HepG2 (cell line): ENCODE results near the gene HOXA1. TPM values are rescaled to one million over a fixed set of nuclear protein-coding genes. Genes with fewer than 3 reads are reported as not detected.

Experiments used
- ATAC-seq: fragments of 200-7000 bp; cut with Tn5 transposase; 3 replicates; pipeline ENCODE4 v1.9.1; 2020; ENCODE audit warnings: mild to moderate bottlenecking, moderate library complexity
- BruUV-seq: library from RNA; stranded (reverse); fragments of 400-500 nt; replicated peaks from 2 replicates; lab custom pipeline; 2021; lab: Mats Ljungman, UMichigan
- CTCF ChIA-PET: fragments of 300-600 bp; formaldehyde crosslinking; extraction: SDS; loops from one replicate; lab custom pipeline; 2021; ENCODE audit warnings: low total read pairs, inconsistent platforms, low intra/inter-chr PET ratio; lab: Yijun Ruan, JAX
- POLR2A ChIA-PET: fragments of 350-600 bp; sonication (Branson Sonifier 250); formaldehyde crosslinking; loops from one replicate; lab custom pipeline; 2020; ENCODE audit warnings: antibody characterized with exemption, inconsistent platforms; lab: Yijun Ruan, JAX
- DNase-seq: peaks from one replicate; pipeline ENCODE4 v3.0.0-alpha.2; 2015; ENCODE audit warnings: low spot score
- FAIRE-seq: peaks from 3 replicates; lab custom pipeline; 2011; peaks lifted over from hg19 to GRCh38; lab: Jason Lieb, UNC
- H2AFZ ChIP-seq: one replicate; pipeline ENCODE4 v1.6.1; 2011; ENCODE audit warnings: low read length, inconsistent platforms
- H3K27ac ChIP-seq: fragments of 300-600 bp; 3 replicates; pipeline ENCODE4 v1.8.0; 2011; ENCODE audit warnings: mixed run types, mild to moderate bottlenecking, mixed read lengths, low read length, inconsistent platforms; ENCODE audit not compliant: insufficient read depth; ENCODE audit errors: extremely low read length
- H3K27me3 ChIP-seq, 2 experiments: fragments of 200-600 bp in 1 of 2; 2 replicates in 1 of 2; 3 replicates in 1 of 2; pipeline versions ENCODE4 v1.6.0 to v1.8.0; 2011; ENCODE audit warnings: low read length in 2 of 2, mild to moderate bottlenecking in 2 of 2, moderate library complexity in 2 of 2, inconsistent platforms in 1 of 2; ENCODE audit not compliant: insufficient read depth in 2 of 2, control insufficient read depth in 1 of 2
- H3K36me3 ChIP-seq, 2 experiments: fragments of 200-600 bp in 1 of 2; replicated peaks in 1 of 2; 2 replicates in 1 of 2; 3 replicates in 1 of 2; pipeline versions ENCODE4 v1.5.1 to v1.8.0; 2011; ENCODE audit warnings: low read length in 2 of 2, inconsistent platforms in 1 of 2; ENCODE audit not compliant: insufficient read depth in 2 of 2, control insufficient read depth in 1 of 2
- H3K4me1 ChIP-seq: 2 replicates; pipeline ENCODE4 v1.5.1; 2012; ENCODE audit warnings: low read length, inconsistent platforms; ENCODE audit not compliant: insufficient read depth
- H3K4me2 ChIP-seq: 2 replicates; pipeline ENCODE4 v1.6.0; 2011; ENCODE audit warnings: low read depth, low read length, inconsistent platforms
- H3K4me3 ChIP-seq, 3 experiments: fragments of 200-600 bp in 1 of 3; sonication (generic), shearing (Covaris generic) in 1 of 3; replicated peaks in 1 of 3; 2 replicates each; pipeline ENCODE4 v1.5.1; 2011 to 2016; ENCODE audit warnings: low read length in 3 of 3, inconsistent platforms in 2 of 3, low read depth in 2 of 3, mild to moderate bottlenecking in 2 of 3, control low read depth in 1 of 3, mixed read lengths in 1 of 3; ENCODE audit not compliant: insufficient read depth in 1 of 3
- H3K79me2 ChIP-seq: one replicate; pipeline ENCODE4 v1.6.1; 2011; ENCODE audit warnings: low read length, inconsistent platforms; ENCODE audit not compliant: insufficient read depth
- H3K9ac ChIP-seq: 2 replicates; pipeline ENCODE4 v1.6.0; 2011; ENCODE audit warnings: mild to moderate bottlenecking, low read depth, low read length, inconsistent platforms; ENCODE audit not compliant: insufficient read depth
- H3K9me3 ChIP-seq: 2 replicates; pipeline ENCODE4 v1.5.1; 2012; ENCODE audit warnings: mild to moderate bottlenecking, low read length
- H4K20me1 ChIP-seq: 2 replicates; pipeline ENCODE4 v1.6.0; 2011; ENCODE audit warnings: inconsistent platforms, mild to moderate bottlenecking, low read length, moderate library complexity; ENCODE audit not compliant: insufficient read depth
- FOXP1 ChIP-seq, 2 experiments: fragments of 450-650 bp in 1 of 2; IDR thresholded peaks; 2 replicates each; pipeline ENCODE4 v1.6.1; 2017 to 2018; ENCODE audit warnings: antibody characterized with exemption in 1 of 2
- HDAC1 ChIP-seq: sonication (generic); formaldehyde crosslinking; IDR thresholded peaks from 2 replicates; pipeline ENCODE4 v1.5.1; 2020; ENCODE audit warnings: mild to moderate bottlenecking, missing genetic modification reagents
- IRF1 ChIP-seq: sonication (generic); formaldehyde crosslinking; IDR thresholded peaks from 2 replicates; pipeline ENCODE4 v1.4.0; 2020; ENCODE audit warnings: low read depth, mild to moderate bottlenecking, missing genetic modification reagents
- SP1 ChIP-seq, 2 experiments: fragments of 450-650 bp in 1 of 2; sonication (generic) in 1 of 2; formaldehyde crosslinking in 1 of 2; IDR thresholded peaks; 2 replicates each; pipeline versions ENCODE4 v1.4.0 to v1.6.1; 2016 to 2020; ENCODE audit warnings: missing genetic modification reagents in 1 of 2
- SPEN ChIP-seq: sonication (generic); formaldehyde crosslinking; IDR thresholded peaks from 2 replicates; pipeline ENCODE4 v1.5.1; 2020; ENCODE audit warnings: low read depth, mild to moderate bottlenecking, missing genetic modification reagents
- ZBTB20 ChIP-seq: sonication (generic); formaldehyde crosslinking; IDR thresholded peaks from 2 replicates; pipeline ENCODE4 v1.8.1; 2023; ENCODE audit warnings: missing genetic modification reagents, low read depth, mild to moderate bottlenecking, borderline replicate concordance
- ZNF142 ChIP-seq: sonication (generic); formaldehyde crosslinking; IDR thresholded peaks from 2 replicates; pipeline ENCODE4 v1.4.0; 2020; ENCODE audit warnings: missing genetic modification reagents
- ZNF350 ChIP-seq: sonication (generic); formaldehyde crosslinking; IDR thresholded peaks from 2 replicates; pipeline ENCODE4 v1.4.0; 2020; ENCODE audit warnings: mild to moderate bottlenecking, low read depth, missing genetic modification reagents, borderline replicate concordance
- ZNF777 ChIP-seq: sonication (generic); formaldehyde crosslinking; IDR thresholded peaks from 2 replicates; pipeline ENCODE4 v1.4.0; 2020; ENCODE audit warnings: missing genetic modification reagents
- WGBS: methylation state at CpG from one replicate; pipeline ENCODE4 v1.1.6; 2017; ENCODE audit warnings: low lambda C conversion rate; 5-methylcytosine and 5-hydroxymethylcytosine counted together
- in situ Hi-C: cut with HindIII; loops from 2 replicates; pipeline ENCODE4 v1.10.0; 2017; ENCODE audit warnings: low pct_unique_long_range_greater_than_20kb; ENCODE audit not compliant: extremely low pct_ligation_motif_present
- intact Hi-C: fragments of 100-400 bp; cut with micrococcal nuclease; formaldehyde crosslinking; loops from one replicate; pipeline ENCODE4 v1.10.0; 2022; ENCODE audit not compliant: unreplicated experiment
- polyA plus RNA-seq, 8 experiments: library from polyadenylated mRNA; depleted of rRNA in 3 of 8; stranded (reverse) in 7 of 8; unstranded in 1 of 8; fragments of >200 nt; fragmentation: Illumina TruSeq in 4 of 8; extraction: Trizol in 4 of 8; gene quantifications; 2 replicates each; pipeline versions ENCODE4 v1.2.1 to v1.2.3, GENCODE V29; 2011 to 2016; ENCODE audit warnings: low read depth in 4 of 8, missing spikeins in 1 of 8, mixed read lengths in 1 of 8; ENCODE audit not compliant: insufficient read depth in 1 of 8
- total RNA-seq, 5 experiments: library from RNA; depleted of rRNA; stranded (reverse); fragments of >200 nt; fragmentation: Illumina TruSeq; extraction: Trizol; gene quantifications; 2 replicates each; pipeline ENCODE4 v1.2.3, GENCODE V29; 2016; ENCODE audit warnings: low read depth in 1 of 5
- TF ChIP-seq, protein P1 (sequence below): sonication (generic); formaldehyde crosslinking; IDR thresholded peaks from 2 replicates; pipeline ENCODE4 v1.8.0; 2022; ENCODE audit warnings: mild to moderate bottlenecking, missing genetic modification reagents, moderate library complexity
- TF ChIP-seq, protein P2 (sequence below): sonication (generic); formaldehyde crosslinking; IDR thresholded peaks from 2 replicates; pipeline ENCODE4 v1.8.1; 2022; ENCODE audit warnings: low read depth, mild to moderate bottlenecking, missing genetic modification reagents
- TF ChIP-seq, protein P3 (sequence below): sonication (generic); formaldehyde crosslinking; IDR thresholded peaks from 2 replicates; pipeline ENCODE4 v1.4.0; 2020; ENCODE audit warnings: missing genetic modification reagents

HOXA1 gene
- total and polyA plus RNA-seq, 2 of the 13 experiments (the other 11 are each of a cell fraction or from before 2014, with no cell fraction given), result 0.18 to 0.20 TPM

GRCh38 chr7:27139334-27140125, 43.7 kb upstream of the HOXA1 start:
- H3K79me2 ChIP-seq, result no peaks in the 10 kb centered on the region
- H3K27me3 ChIP-seq, result no peaks in the 10 kb centered on the region
- intact Hi-C loops, result loop anchor here (5.0 kb wide), 1 partner anchor 762 kb away; no protein-coding TSS in a partner anchor
- peaks cover 34% of the 10 kb centered on the region for H3K4me1 ChIP-seq
- H3K4me2 ChIP-seq, result no peak overlapping the region
- in situ Hi-C loops, result no loop called here
- BruUV-seq, result no TSS peak
- ATAC-seq (no peak), DNase-seq (no peak), FAIRE-seq (no peak)
- no peak overlapping the region for H3K9ac ChIP-seq
- ChIA-PET POLR2A (no interaction called here), CTCF (no interaction called here)
- WGBS, result 98% methylated on average over 40 of the region's 53 CpGs
- H3K27ac ChIP-seq, result no peak overlapping the region
- no peaks in the 10 kb centered on the region for H3K9me3 ChIP-seq
- no peaks in the 10 kb centered on the region for H4K20me1 ChIP-seq
- H3K4me3 ChIP-seq, result no peak overlapping the region
- H2AFZ ChIP-seq, result no peak overlapping the region
- no peaks in the 10 kb centered on the region for H3K36me3 ChIP-seq
- TF ChIP-seq, protein P1, sequence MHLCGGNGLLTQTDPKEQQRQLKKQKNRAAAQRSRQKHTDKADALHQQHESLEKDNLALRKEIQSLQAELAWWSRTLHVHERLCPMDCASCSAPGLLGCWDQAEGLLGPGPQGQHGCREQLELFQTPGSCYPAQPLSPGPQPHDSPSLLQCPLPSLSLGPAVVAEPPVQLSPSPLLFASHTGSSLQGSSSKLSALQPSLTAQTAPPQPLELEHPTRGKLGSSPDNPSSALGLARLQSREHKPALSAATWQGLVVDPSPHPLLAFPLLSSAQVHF (CRISPR knock-in tag), result no peak
- TF ChIP-seq, protein P2, sequence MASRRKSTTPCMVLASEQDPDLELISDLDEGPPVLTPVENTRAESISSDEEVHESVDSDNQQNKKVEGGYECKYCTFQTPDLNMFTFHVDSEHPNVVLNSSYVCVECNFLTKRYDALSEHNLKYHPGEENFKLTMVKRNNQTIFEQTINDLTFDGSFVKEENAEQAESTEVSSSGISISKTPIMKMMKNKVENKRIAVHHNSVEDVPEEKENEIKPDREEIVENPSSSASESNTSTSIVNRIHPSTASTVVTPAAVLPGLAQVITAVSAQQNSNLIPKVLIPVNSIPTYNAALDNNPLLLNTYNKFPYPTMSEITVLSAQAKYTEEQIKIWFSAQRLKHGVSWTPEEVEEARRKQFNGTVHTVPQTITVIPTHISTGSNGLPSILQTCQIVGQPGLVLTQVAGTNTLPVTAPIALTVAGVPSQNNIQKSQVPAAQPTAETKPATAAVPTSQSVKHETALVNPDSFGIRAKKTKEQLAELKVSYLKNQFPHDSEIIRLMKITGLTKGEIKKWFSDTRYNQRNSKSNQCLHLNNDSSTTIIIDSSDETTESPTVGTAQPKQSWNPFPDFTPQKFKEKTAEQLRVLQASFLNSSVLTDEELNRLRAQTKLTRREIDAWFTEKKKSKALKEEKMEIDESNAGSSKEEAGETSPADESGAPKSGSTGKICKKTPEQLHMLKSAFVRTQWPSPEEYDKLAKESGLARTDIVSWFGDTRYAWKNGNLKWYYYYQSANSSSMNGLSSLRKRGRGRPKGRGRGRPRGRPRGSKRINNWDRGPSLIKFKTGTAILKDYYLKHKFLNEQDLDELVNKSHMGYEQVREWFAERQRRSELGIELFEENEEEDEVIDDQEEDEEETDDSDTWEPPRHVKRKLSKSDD, result no peak
- TF ChIP-seq ZNF777 (CRISPR knock-in tag) (no peak), SP1 (IDR thresholded peaks at IDR 0.05) (no peak), SP1 (CRISPR knock-in tag; IDR thresholded peaks at IDR 0.05) (no peak), FOXP1 (IDR thresholded peaks at IDR 0.05) (no peak), FOXP1 (CRISPR knock-in tag; IDR thresholded peaks at IDR 0.05) (no peak), SPEN (no peak), ZBTB20 (CRISPR knock-in tag) (no peak), IRF1 (CRISPR knock-in tag) (no peak), HDAC1 (CRISPR knock-in tag) (no peak), ZNF142 (CRISPR knock-in tag) (no peak), ZNF350 (CRISPR knock-in tag) (no peak)
- TF ChIP-seq, protein P3, sequence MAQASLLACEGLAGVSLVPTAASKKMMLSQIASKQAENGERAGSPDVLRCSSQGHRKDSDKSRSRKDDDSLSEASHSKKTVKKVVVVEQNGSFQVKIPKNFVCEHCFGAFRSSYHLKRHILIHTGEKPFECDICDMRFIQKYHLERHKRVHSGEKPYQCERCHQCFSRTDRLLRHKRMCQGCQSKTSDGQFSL (CRISPR knock-in tag), result no peak
